Mesothelial cell of epicardium (in vitro differentiated cells): ENCODE measurements around the gene HIPK1. TPM values are rescaled to one million over a fixed set of nuclear protein-coding genes. Genes with fewer than 3 reads are reported as not detected.

Experiments
- DNase-seq, 2 experiments: peaks; one replicate each; pipeline ENCODE4 v3.0.0; 2021; ENCODE audit warnings: low spot score in 2 of 2; ENCODE audit not compliant: unreplicated experiment in 2 of 2
- H3K27ac Mint-ChIP-seq: 2 replicates; pipeline ENCODE4 v1.8.0; 2021; ENCODE audit warnings: mixed read lengths
- H3K27me3 Mint-ChIP-seq: 2 replicates; pipeline ENCODE4 v1.8.0; 2021; ENCODE audit warnings: low read depth, mixed read lengths
- H3K36me3 Mint-ChIP-seq: 2 replicates; pipeline ENCODE4 v1.8.0; 2021; ENCODE audit warnings: mixed read lengths
- H3K4me1 Mint-ChIP-seq: 2 replicates; pipeline ENCODE4 v1.8.0; 2021; ENCODE audit warnings: mixed read lengths
- H3K4me3 Mint-ChIP-seq: 2 replicates; pipeline ENCODE4 v1.8.0; 2021; ENCODE audit warnings: mild to moderate bottlenecking, moderate library complexity, mixed read lengths
- H3K9me3 Mint-ChIP-seq: 2 replicates; pipeline ENCODE4 v1.8.0; 2021; ENCODE audit warnings: mixed read lengths
- CTCF ChIP-seq: fragments of 200-600 bp; sonication (generic); IDR thresholded peaks from one replicate; pipeline ENCODE4 v1.5.0; 2021; ENCODE audit warnings: antibody characterized with exemption; ENCODE audit not compliant: unreplicated experiment
- total RNA-seq: library from RNA; stranded (reverse); gene quantifications from 3 replicates; pipeline ENCODE4 v1.2.1, GENCODE V29; 2021

HIPK1 gene
- total RNA-seq, 1 donor from 2014 or later = 43.9 TPM

- Mint-ChIP-seq H3K36me3 (no peaks in the 10 kb centered on the region), H3K9me3 (no peaks in the 10 kb centered on the region), H3K4me3 (no peak overlapping the region), H3K27ac (no peak overlapping the region), H3K27me3 (no peaks in the 10 kb centered on the region), H3K4me1 (no peaks in the 10 kb centered on the region)
- no peak for DNase-seq
- TF ChIP-seq CTCF = no peak
Measured at GRCh38 chr1:113916974-113917373, 12.2 kb upstream of the HIPK1 start.

DNA sequence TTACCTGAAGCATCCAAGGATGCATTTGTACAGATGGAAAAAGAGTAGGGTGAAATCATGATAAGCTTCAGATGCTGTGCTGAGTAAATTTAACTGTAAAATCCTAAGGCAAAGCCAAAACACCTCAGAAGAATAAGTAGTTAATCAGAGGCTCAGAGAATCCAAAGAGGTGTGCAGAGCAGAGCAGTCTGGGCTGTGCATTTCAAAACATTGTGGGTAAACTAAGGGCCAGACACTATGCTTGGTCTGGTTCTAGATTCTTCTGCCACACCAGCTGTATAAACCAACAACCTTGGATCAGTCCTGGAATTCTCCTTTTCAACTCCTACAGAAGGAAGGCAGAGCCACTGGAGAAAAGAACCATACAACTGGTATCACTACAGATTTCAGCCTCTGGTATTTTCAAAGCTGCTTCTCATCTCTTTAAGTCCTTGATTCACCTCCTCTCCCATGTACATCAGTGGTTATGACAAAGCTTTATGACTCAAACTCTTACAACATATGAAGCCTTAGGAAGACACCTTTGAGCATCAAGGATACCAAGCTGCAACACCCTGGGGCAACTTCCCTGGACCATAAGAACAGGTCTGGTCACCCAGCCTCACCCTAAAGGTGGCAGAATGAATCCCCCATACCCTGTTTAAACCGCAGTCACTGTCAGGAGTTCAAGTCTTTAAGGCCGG is 11.6 kb upstream of the HIPK1 start:
- Mint-ChIP-seq H3K4me1 (no peaks in the 10 kb centered on the region), H3K27me3 (peaks cover 2% of the 10 kb centered on the region), H3K36me3 (no peaks in the 10 kb centered on the region), H3K9me3 (no peaks in the 10 kb centered on the region), H3K27ac (no peak overlapping the region), H3K4me3 (no peak overlapping the region)
- TF ChIP-seq CTCF = no peak
- DNase-seq = no peak

- Mint-ChIP-seq H3K36me3 (no peaks in the 10 kb centered on the region), H3K27ac (no peak overlapping the region), H3K4me1 (no peaks in the 10 kb centered on the region), H3K4me3 (no peak overlapping the region), H3K9me3 (no peaks in the 10 kb centered on the region), H3K27me3 (peaks cover 8% of the 10 kb centered on the region)
- no peak for DNase-seq
- TF ChIP-seq CTCF = no peak
Measured at GRCh38 chr1:113918243-113918642, 10.9 kb upstream of the HIPK1 start.

GRCh38 chr1:113922957-113923356 is 6.2 kb upstream of the HIPK1 start:
- H3K4me1 Mint-ChIP-seq = peaks cover 4% of the 10 kb centered on the region
- no peak overlapping the region for H3K4me3 Mint-ChIP-seq
- H3K36me3 Mint-ChIP-seq = no peaks in the 10 kb centered on the region
- H3K27me3 Mint-ChIP-seq = peaks cover 24% of the 10 kb centered on the region
- H3K27ac Mint-ChIP-seq = no peak overlapping the region
- DNase-seq = no peak
- no peak for TF ChIP-seq CTCF
- no peaks in the 10 kb centered on the region for H3K9me3 Mint-ChIP-seq

DNA sequence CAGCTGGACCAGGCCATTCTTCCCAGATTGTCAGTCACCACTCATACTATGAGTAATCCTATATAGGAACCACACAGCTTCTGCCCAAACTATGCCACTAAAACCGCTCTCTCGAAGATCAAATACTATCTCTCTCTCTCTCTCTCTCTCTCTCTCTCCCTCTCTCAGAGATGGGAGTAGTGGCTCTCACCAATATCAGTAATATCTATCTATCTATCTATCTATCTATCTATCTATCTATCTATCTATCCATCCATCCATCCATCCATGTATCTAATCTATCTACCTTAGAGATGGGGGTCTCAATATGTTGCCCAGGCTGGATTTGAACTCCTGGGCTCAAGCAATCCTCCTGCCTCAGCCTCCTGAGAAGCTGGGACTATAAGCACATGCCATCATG is 4.7 kb upstream of the HIPK1 start:
- no peak for TF ChIP-seq CTCF
- no peak for DNase-seq
- H3K36me3 Mint-ChIP-seq = no peaks in the 10 kb centered on the region
- no peaks in the 10 kb centered on the region for H3K9me3 Mint-ChIP-seq
- H3K4me3 Mint-ChIP-seq = no peak overlapping the region
- H3K4me1 Mint-ChIP-seq = peaks cover 14% of the 10 kb centered on the region
- peaks cover 24% of the 10 kb centered on the region for H3K27me3 Mint-ChIP-seq
- H3K27ac Mint-ChIP-seq = no peak overlapping the region
